ENCODE measurements around the gene KLF7. TPM values are rescaled to one million over a fixed set of nuclear protein-coding genes. Genes with fewer than 3 reads are reported as not detected.

The KLF7 gene
- total and polyA plus RNA-seq, 9 donors: 9.5 to 68.1 (median 31.8) TPM

- no peaks in the 10 kb centered on the region for H3K9me3 ChIP-seq
- intact Hi-C loops (cut with DNase I): no loop called here
- no peak for DNase-seq
- H3K4me3 ChIP-seq: no peak overlapping the region
- peaks cover 26% of the 10 kb centered on the region for H3K4me1 ChIP-seq (ENCODE audit: insufficient read depth)
- no peaks in the 10 kb centered on the region for H3K36me3 ChIP-seq
- no peaks in the 10 kb centered on the region for H3K27me3 ChIP-seq
- no peak overlapping the region for H3K27ac ChIP-seq
- WGBS, 3 donors: 71 to 88% (median 82%) methylated on average over 11 of the region's 11 CpGs
- TF ChIP-seq EP300 (IDR thresholded peaks at IDR 0.05): no peak
- no peak for TF ChIP-seq POLR2A (IDR thresholded peaks at IDR 0.05)
- TF ChIP-seq CTCF (IDR thresholded peaks at IDR 0.05): no peak
These were observed 10.0 kb downstream of the KLF7 start for GRCh38 chr2:207155516-207156444.

GRCh38 chr2:207154556-207155510 is 10.9 kb downstream of the KLF7 start:
- TF ChIP-seq CTCF (IDR thresholded peaks at IDR 0.05): no peak
- no peak for TF ChIP-seq EP300 (IDR thresholded peaks at IDR 0.05)
- no peak for TF ChIP-seq POLR2A (IDR thresholded peaks at IDR 0.05)
- Histone ChIP-seq H3K36me3 (no peaks in the 10 kb centered on the region), H3K9me3 (no peaks in the 10 kb centered on the region), H3K4me3 (no peak overlapping the region), H3K27me3 (no peaks in the 10 kb centered on the region), H3K4me1 (ENCODE audit: insufficient read depth) (peaks cover 24% of the 10 kb centered on the region), H3K27ac (no peak overlapping the region)
- intact Hi-C loops (cut with DNase I): no loop called here
- DNase-seq: no peak
- WGBS, 3 donors: 81 to 92% (median 90%) methylated on average over 4 of the region's 4 CpGs

GRCh38 chr2:207153266-207153975 is 12.3 kb downstream of the KLF7 start:
- no peak overlapping the region for H3K4me3 ChIP-seq
- no peaks in the 10 kb centered on the region for H3K27me3 ChIP-seq
- peaks cover 27% of the 10 kb centered on the region for H3K4me1 ChIP-seq (ENCODE audit: insufficient read depth)
- H3K36me3 ChIP-seq: no peaks in the 10 kb centered on the region
- no peaks in the 10 kb centered on the region for H3K9me3 ChIP-seq
- no peak overlapping the region for H3K27ac ChIP-seq
- 25 to 43% (median 43%) methylated on average over 1 of the region's 1 CpG for WGBS, 3 donors
- DNase-seq: no peak
- intact Hi-C loops (cut with DNase I): no loop called here
- TF ChIP-seq CTCF (IDR thresholded peaks at IDR 0.05) (no peak), EP300 (IDR thresholded peaks at IDR 0.05) (no peak), POLR2A (IDR thresholded peaks at IDR 0.05) (no peak)

- TF ChIP-seq EP300 (IDR thresholded peaks at IDR 0.05): no peak
- TF ChIP-seq CTCF (IDR thresholded peaks at IDR 0.05): no peak
- TF ChIP-seq POLR2A (IDR thresholded peaks at IDR 0.05): no peak
- H3K27ac ChIP-seq: no peak overlapping the region
- WGBS, 3 donors: 50 to 61% (median 57%) methylated on average over 6 of the region's 6 CpGs
- H3K9me3 ChIP-seq: no peaks in the 10 kb centered on the region
- H3K36me3 ChIP-seq: no peaks in the 10 kb centered on the region
- no peak for DNase-seq
- no peaks in the 10 kb centered on the region for H3K27me3 ChIP-seq
- intact Hi-C loops (cut with DNase I): no loop called here
- H3K4me3 ChIP-seq: no peak overlapping the region
- H3K4me1 ChIP-seq (ENCODE audit: insufficient read depth): peaks cover 22% of the 10 kb centered on the region
These were observed 14.7 kb downstream of the KLF7 start for GRCh38 chr2:207151048-207151447.
